KG1 (cell line): ENCODE measurements around the gene CLCN6.

Source experiments
- DNase-seq: peaks from one replicate; lab custom pipeline; 2025; lab: John Stamatoyannopoulos, UW

Gene CLCN6

DNA sequence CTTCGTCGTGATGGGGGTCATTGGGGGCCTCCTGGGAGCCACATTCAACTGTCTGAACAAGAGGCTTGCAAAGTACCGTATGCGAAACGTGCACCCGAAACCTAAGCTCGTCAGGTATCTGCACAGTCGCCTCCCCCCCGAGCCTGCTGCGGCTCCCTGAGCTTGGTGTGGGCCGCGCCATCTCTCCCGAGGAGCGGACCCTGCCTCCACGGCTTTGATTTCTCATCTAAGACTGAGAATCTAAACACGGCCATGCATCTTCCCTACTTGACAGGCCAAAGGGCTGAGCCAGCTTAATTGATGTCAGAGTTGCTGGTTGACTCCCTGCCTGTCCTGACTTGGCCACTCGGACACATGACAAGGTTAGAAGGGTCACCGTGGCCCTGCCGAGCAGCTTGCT is 22.5 kb downstream of the CLCN6 start:
- DNase-seq = no peak

DNA sequence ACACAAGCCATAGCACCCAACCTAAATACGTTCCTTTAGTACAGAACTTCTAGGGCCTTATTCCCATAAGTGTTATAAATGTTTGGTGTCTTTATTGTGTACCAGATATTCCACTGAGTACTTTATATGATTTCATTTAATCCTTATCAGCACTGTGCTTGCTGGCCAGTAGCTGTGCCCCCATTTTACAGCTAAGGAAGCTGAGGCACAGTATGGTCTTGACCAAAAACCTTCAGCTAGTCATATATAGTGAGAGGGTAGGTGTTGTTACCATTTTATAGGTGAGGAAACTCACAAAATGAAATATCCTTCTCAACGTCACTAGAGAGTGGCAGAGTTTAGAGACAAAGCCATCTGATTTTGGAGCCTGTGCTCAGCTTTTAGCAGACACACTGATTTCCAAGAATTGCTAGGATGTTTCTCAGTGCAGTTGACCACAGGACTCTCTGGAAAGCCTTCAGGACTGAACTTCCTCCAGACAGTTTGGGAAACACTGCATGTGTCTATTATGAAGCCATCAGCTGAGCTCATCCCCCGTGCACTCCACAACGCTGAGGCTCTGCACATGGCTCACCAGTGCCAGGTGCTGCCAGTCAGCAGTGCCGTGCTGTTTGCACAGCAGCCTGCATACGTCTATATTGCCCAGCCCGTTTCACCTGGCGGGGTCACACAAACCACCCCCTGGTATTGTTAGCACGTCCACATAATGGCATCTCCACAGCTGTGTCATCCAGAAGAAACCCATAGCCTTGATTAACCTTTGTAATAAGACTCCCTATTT is 26.1 kb downstream of the CLCN6 start:
- DNase-seq = no peak

GRCh38 chr1:11833497-11833896 is 27.5 kb downstream of the CLCN6 start:
- no peak for DNase-seq

- no peak for DNase-seq
These were observed 27.9 kb downstream of the CLCN6 start for GRCh38 chr1:11833900-11834299.

DNA sequence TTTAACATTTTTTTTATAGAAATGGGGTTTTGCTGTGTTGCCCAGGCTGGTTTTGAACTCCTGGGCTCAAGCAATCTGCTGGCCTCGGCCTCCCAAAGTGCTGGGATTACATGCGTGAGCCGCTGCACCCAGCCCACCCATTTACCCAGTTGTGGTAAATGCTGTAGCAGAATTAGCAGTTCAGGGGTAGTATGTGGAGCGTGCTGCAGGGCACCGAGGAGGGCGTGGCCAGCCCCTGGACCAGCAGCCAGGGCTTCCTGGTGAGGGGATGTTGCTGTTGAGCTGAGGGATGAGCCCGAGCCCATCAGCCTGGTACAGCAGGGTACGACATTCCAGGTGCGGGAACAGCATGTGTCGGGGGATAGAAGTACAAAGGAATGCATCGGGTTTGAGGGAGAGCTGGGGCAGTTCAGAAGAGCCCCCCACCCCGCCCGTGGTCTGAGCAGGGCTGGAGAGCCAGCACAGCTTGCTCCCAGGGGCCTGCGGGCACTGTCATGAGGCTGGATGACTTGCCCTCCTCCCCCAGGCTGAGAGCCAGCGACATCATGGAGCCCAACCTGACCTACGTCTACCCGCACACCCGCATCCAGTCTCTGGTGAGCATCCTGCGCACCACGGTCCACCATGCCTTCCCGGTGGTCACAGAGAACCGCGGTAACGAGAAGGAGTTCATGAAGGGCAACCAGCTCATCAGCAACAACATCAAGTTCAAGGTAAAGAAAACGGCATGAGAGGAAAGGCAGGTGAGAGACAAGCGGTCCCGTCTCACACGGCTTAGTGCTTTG is 29.6 kb downstream of the CLCN6 start:
- DNase-seq = no peak

DNA sequence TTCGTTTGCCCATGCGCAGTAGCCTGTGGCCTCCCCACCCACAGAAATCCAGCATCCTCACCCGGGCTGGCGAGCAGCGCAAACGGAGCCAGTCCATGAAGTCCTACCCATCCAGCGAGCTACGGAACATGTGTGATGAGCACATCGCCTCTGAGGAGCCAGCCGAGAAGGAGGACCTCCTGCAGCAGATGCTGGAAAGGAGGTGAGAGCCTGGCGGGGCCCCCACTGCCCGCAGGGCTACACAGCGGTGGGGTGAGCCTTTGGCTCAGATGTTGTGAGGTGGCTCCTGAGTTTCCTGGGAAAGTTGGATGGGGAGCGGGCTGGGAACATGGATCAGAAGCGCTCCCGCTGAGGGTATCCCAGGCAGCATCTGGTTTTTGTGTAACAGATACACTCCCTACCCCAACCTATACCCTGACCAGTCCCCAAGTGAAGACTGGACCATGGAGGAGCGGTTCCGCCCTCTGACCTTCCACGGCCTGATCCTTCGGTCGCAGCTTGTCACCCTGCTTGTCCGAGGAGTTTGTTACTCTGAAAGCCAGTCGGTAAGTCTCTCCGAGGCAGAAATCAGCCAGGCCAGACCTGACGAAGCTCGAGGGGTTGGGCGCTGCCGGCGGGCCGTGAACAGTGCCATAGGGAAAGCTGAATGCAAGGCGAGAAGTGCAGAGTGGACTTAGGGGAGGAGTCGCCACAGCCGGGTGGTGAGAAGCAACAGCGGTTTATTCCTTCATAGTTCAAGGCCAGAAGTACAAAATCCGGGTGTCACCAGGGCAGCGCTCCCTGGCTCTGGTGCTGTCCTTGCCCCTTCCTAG is 31.2 kb downstream of the CLCN6 start:
- no peak for DNase-seq

DNA sequence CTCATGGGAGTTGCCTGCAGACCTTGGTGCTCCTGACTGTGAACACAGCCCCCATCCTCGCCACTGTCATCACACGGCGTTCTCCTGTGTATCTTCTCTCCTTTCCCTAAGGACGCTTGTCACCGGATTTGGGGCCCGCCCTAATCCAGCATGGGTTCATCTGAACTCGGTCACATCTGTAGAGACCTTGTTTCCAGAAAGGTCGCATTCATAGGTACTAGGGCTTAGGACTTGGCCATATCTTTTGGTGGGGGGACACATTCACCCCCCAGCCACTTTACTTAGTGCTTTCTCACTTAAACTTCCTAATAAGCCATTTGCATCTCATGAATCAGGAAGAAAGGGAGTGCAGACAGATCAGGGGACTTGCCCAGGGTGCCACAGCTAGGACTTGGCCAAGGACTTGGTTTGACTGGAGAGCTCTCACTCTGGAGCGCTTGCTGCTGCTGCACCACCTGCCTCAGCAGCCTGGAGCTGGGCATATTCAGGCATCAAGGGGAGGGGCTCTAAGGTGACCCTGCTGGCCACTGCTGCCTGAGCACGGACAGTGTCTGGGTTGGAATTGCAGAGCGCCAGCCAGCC is 31.9 kb downstream of the CLCN6 start:
- no peak for DNase-seq

DNA sequence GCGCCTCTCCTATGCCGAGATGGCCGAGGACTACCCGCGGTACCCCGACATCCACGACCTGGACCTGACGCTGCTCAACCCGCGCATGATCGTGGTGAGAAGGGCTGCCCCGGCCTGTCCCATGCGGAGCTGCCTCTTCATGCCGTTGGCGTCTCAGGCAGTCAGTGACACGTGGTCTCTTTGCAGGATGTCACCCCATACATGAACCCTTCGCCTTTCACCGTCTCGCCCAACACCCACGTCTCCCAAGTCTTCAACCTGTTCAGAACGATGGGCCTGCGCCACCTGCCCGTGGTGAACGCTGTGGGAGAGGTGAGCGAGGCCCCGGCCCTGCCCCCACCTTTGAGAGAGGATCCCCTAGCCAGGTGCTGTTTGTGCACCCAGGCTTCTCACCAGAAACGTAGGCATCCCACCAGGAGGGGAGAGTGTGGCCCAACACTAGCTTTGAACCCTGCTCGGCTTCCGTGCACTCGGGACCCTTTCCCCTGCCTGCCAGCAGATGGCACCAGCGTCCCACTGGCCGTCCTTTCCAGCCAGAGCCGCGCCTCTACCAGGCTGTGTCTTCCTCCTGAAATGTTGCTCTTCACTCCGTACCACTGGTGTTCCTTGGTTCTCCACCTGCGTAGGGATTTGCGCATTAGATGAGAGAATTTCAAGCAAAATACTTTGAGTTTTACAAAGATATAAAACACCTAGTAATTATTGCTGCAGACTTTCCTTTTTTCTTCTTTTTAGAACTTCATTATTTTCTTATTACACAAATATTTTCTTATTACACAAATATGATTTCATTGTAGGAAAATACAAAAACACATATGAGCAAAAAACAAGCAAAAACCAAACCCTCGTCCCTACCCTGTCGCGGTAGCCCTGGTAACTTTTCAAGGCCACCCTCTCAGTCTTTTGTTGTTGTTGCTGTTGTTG is 32.6 kb downstream of the CLCN6 start:
- peak; percentile 5 for DNase-seq

- DNase-seq = no peak
These were observed 34.0 kb downstream of the CLCN6 start for GRCh38 chr1:11839727-11840705.

DNA sequence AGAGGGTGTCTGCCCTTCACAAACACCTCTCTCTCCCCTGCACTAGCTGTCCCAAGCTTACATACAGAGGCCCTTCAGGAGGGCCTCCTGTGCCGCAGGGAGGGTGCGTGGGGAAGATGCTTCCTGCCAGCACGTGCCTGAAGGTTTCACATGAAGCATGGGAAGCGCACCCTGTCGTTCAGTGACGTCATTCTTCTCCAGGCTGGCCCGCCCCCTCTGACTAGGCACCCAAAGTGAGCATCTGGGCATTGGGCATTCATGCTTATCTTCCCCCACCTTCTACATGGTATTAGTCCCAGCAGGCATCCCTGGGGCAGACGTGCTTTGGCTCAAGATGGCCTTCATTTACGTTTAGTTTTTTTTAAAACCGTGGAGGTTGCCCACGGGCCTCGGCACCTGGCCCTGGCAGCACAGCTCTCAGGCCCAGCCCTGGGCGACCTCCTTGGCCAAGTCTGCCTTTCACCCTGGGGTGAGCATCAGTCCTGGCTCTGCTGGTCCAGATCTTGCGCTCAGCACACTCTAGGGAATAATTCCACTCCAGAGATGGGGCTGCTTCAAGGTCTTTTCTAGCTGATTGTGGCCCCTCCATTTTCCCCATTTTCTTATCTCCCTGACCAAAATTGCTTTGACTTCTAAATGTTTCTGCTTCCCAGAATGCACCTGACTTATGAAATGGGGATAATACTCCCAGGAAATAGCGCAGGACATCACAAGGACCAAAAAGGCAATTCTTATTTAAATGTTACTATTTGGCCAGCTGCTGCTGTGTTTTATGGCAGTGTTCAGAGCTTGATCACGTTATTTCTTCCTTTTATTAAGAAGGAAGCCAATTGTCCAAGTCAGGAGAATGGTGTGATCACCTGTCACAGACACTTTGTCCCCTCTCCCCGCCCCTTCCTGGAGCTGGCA is 35.5 kb downstream of the CLCN6 start:
- DNase-seq = no peak

DNA sequence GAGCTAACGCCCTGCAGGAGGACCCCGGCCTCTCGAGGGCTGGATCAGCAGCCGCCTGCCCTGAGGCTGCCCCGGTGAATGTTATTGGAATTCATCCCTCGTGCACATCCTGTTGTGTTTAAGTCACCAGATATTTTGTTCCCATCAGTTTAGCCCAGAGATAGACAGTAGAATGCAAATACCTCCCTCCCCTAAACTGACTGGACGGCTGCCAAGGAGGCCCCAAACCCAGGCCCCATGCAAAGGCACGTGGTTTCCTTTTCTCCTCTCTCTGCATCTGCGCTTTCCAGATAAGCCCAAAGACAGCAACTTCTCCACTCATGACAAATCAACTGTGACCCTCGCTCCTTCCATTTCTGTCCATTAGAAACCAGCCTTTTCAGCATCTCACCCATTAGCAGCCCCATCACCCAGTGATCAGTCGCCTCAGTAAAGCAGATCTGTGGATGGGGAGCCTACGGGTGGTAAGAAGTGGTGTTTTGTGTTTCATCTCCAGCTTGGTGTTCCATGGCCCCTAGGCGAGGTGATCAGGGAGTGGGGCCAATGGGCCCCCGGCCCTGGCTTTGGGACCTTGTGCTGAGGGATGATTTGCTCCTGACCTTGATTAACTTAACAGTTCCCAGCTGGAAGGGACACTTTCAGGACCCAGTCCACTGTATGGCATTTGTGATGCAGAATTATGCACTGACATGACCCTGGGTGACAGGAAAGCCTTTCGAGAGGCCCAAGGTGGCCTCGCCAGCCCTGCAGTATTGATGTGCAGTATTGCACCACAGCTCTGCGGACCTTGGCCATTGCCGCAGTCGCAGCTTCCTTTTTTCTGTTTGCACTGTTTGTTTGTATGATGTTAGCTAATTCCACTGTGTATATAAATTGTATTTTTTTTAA is 36.4 kb downstream of the CLCN6 start:
- DNase-seq = peak; percentile 34

DNA sequence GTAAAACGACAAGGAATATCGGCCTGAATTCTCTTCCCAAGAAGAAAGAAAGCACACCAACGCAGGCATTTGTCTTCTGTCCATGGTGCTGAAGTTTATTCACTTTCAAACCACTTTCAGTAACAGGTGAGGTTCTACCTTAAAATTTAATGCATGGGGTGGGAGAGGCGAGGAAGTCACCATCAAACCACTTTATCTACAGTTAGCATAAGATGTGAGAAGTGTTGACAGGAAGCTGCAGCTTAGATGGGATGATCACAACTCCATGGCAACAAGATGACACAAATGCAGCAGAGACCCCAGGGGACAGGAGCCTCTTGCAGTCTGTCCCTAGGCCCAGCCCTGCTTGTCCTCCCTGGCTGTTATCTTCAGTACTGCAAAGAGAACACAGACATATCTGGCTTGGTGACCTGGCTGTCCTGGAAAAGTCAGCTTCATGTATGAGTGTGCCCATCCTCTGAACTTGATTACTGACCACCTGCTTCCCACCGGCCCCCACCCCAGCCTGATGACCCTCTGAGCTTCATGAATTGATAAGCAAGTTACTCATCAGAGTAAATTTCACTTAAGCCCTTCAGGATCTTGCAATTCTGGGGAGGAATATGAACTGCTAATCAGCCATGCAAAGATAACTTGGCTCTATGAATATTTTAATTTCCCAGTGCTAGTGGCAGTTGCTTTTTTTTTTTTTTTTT is 39.8 kb downstream of the CLCN6 start:
- no peak for DNase-seq

- no peak for DNase-seq
These were observed 41.8 kb downstream of the CLCN6 start, which contains the start of gene NPPA for GRCh38 chr1:11847667-11848372. Gene NPPA, minus strand, starts transcription at chr1:11847783. Its CDS starts 99 bp downstream, at chr1:11847684.

GRCh38 chr1:11848373-11848700 is 42.3 kb downstream of the CLCN6 start:
- DNase-seq = no peak

DNA sequence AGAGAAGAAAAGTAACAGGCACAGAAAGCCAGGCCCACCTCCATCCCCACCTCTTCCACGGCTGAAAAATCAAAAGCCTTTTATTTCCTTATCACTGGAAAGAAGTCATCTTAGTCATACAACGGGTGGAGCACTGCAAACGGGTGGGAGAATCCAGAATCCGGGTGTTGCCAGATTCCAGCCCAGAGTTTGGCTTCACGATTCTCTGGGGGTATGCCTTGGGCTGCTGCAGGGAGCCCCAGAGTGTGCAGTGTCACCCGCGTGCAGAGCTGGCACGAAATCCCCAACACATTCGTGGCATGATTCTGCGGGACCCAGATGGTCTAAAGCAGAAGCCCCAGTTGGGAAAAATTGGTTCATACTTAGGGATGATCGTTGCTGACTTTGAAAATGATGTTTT is 44.2 kb downstream of the CLCN6 start:
- no peak for DNase-seq

DNA sequence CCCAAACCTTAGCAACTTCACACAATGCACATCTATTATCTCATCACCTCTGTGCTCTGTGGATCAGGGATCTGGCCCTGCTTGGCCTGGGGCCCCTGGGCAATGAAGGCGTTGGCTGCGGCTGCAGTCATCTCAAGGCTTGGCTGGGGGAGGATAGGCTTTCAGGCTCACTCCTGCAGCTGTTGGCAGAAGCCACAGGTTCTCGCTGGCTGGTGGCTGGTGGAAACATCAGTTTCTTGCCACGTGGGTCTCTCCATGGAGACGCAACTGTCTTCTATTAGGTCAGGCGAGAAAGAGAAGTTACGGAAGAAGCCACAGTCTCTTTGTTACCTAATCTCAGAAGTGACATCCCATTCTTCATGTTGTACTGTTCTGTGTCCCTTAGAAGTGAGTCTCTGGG is 45.2 kb downstream of the CLCN6 start:
- DNase-seq = no peak

DNA sequence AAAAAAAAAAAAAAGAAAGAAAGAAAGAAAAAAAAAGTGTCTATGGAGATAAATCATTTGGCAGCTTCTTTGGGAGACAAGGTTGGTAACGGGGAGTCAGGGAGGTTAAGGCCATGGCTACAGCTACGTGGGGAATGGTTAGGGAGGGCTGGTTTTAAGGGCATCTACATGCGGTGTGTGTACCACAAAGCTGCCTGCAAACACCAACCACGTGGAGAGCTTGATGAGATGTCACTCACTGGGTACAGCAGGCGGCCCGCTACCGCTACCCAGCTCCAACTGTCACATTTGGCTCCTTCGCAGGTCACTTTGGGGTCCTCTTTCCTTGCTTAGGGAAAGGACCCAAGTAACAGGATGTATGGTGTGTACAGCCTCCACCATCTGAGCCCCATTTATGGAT is 48.5 kb downstream of the CLCN6 start:
- DNase-seq = no peak
